IMR-90 (cell line): ENCODE results near the gene PPARD. TPM values are rescaled to one million over a fixed set of nuclear protein-coding genes. Genes with fewer than 3 reads are reported as not detected.
A peak's percentile ranks its signal among the peaks of the same experiment; 100 is the strongest.
"Not testable (repeated sequence)": the region's sequence is repeated elsewhere in the genome, so short reads cannot be mapped to it uniquely, and the experiment has no call there.

Experiments used
- ATAC-seq: fragments of 200-7000 bp; cut with Tn5 transposase; 2 replicates; pipeline ENCODE4 v1.9.1; 2020; ENCODE audit warnings: low read depth, mild to moderate bottlenecking, moderate library complexity
- BruUV-seq: library from RNA; stranded (reverse); fragments of 400-500 nt; replicated peaks from 2 replicates; lab custom pipeline; 2021; lab: Mats Ljungman, UMichigan
- CTCF ChIA-PET: fragments of 300-600 bp; formaldehyde crosslinking; extraction: SDS; loops from one replicate; lab custom pipeline; 2021; ENCODE audit warnings: antibody characterized with exemption; lab: Yijun Ruan, JAX
- POLR2A ChIA-PET: fragments of 300-600 bp; sonication (Branson Sonifier 250); formaldehyde crosslinking; loops from one replicate; lab custom pipeline; 2022; ENCODE audit warnings: antibody characterized with exemption; ENCODE audit not compliant: unreplicated experiment; lab: Charles Lee
- DNase-seq: peaks from one replicate; pipeline ENCODE4 v3.0.0; 2013
- H2AFZ ChIP-seq: replicated peaks from 2 replicates; pipeline ENCODE3; 2013; ENCODE audit warnings: low read length, mild to moderate bottlenecking; ENCODE audit not compliant: poor library complexity
- H2AK5ac ChIP-seq: 2 replicates; pipeline ENCODE4 v1.6.1; 2013; ENCODE audit warnings: low read depth, low read length, inconsistent platforms
- H2AK9ac ChIP-seq: replicated peaks from 2 replicates; pipeline ENCODE3; 2013; ENCODE audit warnings: mild to moderate bottlenecking, low read depth, low read length, moderate library complexity; ENCODE audit not compliant: poor library complexity
- H2BK120ac ChIP-seq: 2 replicates; pipeline ENCODE4 v1.6.1; 2013; ENCODE audit warnings: low read depth, low read length, inconsistent platforms
- H2BK15ac ChIP-seq: 3 replicates; pipeline ENCODE4 v1.6.1; 2013; ENCODE audit warnings: low read depth, low read length, inconsistent platforms
- H2BK20ac ChIP-seq: 2 replicates; pipeline ENCODE4 v1.6.1; 2013; ENCODE audit warnings: low read depth, mild to moderate bottlenecking, inconsistent platforms, low read length, moderate library complexity
- H2BK5ac ChIP-seq: 2 replicates; pipeline ENCODE4 v1.6.1; 2013; ENCODE audit warnings: mild to moderate bottlenecking, low read depth, low read length, inconsistent platforms; ENCODE audit not compliant: poor library complexity, severe bottlenecking
- H3K14ac ChIP-seq: replicated peaks from 2 replicates; pipeline ENCODE4 v1.6.1; 2013; ENCODE audit warnings: low read depth, low read length, inconsistent platforms
- H3K18ac ChIP-seq: 2 replicates; pipeline ENCODE4 v1.6.1; 2013; ENCODE audit warnings: low read depth, low read length, control low read depth
- H3K23ac ChIP-seq: 2 replicates; pipeline ENCODE4 v1.6.1; 2013; ENCODE audit warnings: low read depth, low read length, inconsistent platforms
- H3K27ac ChIP-seq: 2 replicates; pipeline ENCODE4 v1.5.1; 2013; ENCODE audit warnings: mild to moderate bottlenecking, control low read depth, low read length; ENCODE audit not compliant: insufficient read depth
- H3K27me3 ChIP-seq: 2 replicates; pipeline ENCODE4 v1.6.1; 2013; ENCODE audit warnings: low read length; ENCODE audit not compliant: control insufficient read depth, insufficient read depth
- H3K36me3 ChIP-seq: 2 replicates; pipeline ENCODE4 v1.6.1; 2013; ENCODE audit warnings: low read length, mixed read lengths; ENCODE audit not compliant: control insufficient read depth, insufficient read depth
- H3K4ac ChIP-seq: 2 replicates; pipeline ENCODE4 v1.6.1; 2013; ENCODE audit warnings: low read depth, low read length, inconsistent platforms
- H3K4me1 ChIP-seq: 2 replicates; pipeline ENCODE4 v1.6.1; 2013; ENCODE audit warnings: low read length, mixed read lengths; ENCODE audit not compliant: control insufficient read depth, insufficient read depth
- H3K4me2 ChIP-seq: 2 replicates; pipeline ENCODE4 v1.6.1; 2013; ENCODE audit warnings: low read depth, mild to moderate bottlenecking, control low read depth, low read length, moderate library complexity
- H3K4me3 ChIP-seq: 2 replicates; pipeline ENCODE4 v1.5.1; 2013; ENCODE audit warnings: low read depth, mild to moderate bottlenecking, control low read depth, low read length, moderate library complexity; ENCODE audit not compliant: insufficient read depth
- H3K56ac ChIP-seq: 2 replicates; pipeline ENCODE4 v1.6.1; 2013; ENCODE audit warnings: low read length, inconsistent platforms; ENCODE audit not compliant: insufficient read depth; ENCODE audit errors: extremely low read depth
- H3K79me1 ChIP-seq, 2 experiments: 2 replicates each; pipeline ENCODE4 v1.6.1; 2013; ENCODE audit warnings: low read length in 2 of 2, inconsistent platforms in 1 of 2, low read depth in 1 of 2
- H3K9ac ChIP-seq: 2 replicates; pipeline ENCODE4 v1.6.1; 2013; ENCODE audit warnings: low read depth, low read length, control low read depth
- H3K9me1 ChIP-seq: 2 replicates; pipeline ENCODE4 v1.6.1; 2013; ENCODE audit warnings: low read length, inconsistent platforms; ENCODE audit not compliant: insufficient read depth
- H3K9me3 ChIP-seq: 2 replicates; pipeline ENCODE4 v1.6.1; 2013; ENCODE audit warnings: low read length; ENCODE audit not compliant: control insufficient read depth, insufficient read depth
- H4K20me1 ChIP-seq: 2 replicates; pipeline ENCODE4 v1.6.1; 2013; ENCODE audit warnings: low read length, inconsistent platforms; ENCODE audit not compliant: insufficient read depth
- H4K5ac ChIP-seq: 2 replicates; pipeline ENCODE4 v1.6.1; 2013; ENCODE audit warnings: mild to moderate bottlenecking, low read depth, low read length, control low read depth
- H4K8ac ChIP-seq, 2 experiments: 2 replicates each; pipeline ENCODE4 v1.6.1; 2013; ENCODE audit warnings: low read depth in 2 of 2, low read length in 2 of 2, control low read depth in 1 of 2, inconsistent platforms in 1 of 2
- H4K91ac ChIP-seq: 2 replicates; pipeline ENCODE4 v1.6.1; 2013; ENCODE audit warnings: low read depth, low read length, inconsistent platforms; ENCODE audit not compliant: insufficient read depth
- CEBPB ChIP-seq: IDR thresholded peaks from 2 replicates; pipeline ENCODE4 v1.6.1; 2012; ENCODE audit warnings: low read depth, low read length, improper control_type of control experiment
- CTCF ChIP-seq: conservative IDR thresholded peaks from 2 replicates; pipeline ENCODE4 v1.5.1; 2012; ENCODE audit warnings: mild to moderate bottlenecking, low read depth, low read length, improper control_type of control experiment
- MAFK ChIP-seq: IDR thresholded peaks from 2 replicates; pipeline ENCODE4 v1.6.1; 2012; ENCODE audit warnings: low read depth, low read length, improper control_type of control experiment
- MXI1 ChIP-seq: IDR thresholded peaks from 2 replicates; pipeline ENCODE4 v1.6.1; 2012; ENCODE audit warnings: low read depth, mild to moderate bottlenecking, low read length, moderate library complexity, borderline replicate concordance
- RAD21 ChIP-seq: IDR thresholded peaks from 2 replicates; pipeline ENCODE4 v1.6.1; 2012; ENCODE audit warnings: low read length, improper control_type of control experiment
- RCOR1 ChIP-seq: IDR thresholded peaks from 2 replicates; pipeline ENCODE4 v1.6.1; 2012; ENCODE audit warnings: mild to moderate bottlenecking, low read length, improper control_type of control experiment; ENCODE audit not compliant: insufficient replicate concordance
- WGBS, 2 experiments: methylation state at CpG; one replicate each; pipeline versions ENCODE4 v1.1.5 to v1.1.7; 2013; ENCODE audit warnings: missing lambda C conversion rate in 2 of 2; ENCODE audit not compliant: insufficient read length in 1 of 2; ENCODE audit errors: extremely low coverage in 2 of 2; 5-methylcytosine and 5-hydroxymethylcytosine counted together
- dilution Hi-C: fragments of 300-500 bp; cut with HindIII; formaldehyde crosslinking; loops from one replicate; pipeline ENCODE4 v1.14.3; 2018; ENCODE audit warnings: low sequenced_read_pairs; ENCODE audit not compliant: unreplicated experiment
- in situ Hi-C: fragments of 300-500 bp; cut with MboI; formaldehyde crosslinking; loops from 3 replicates; pipeline ENCODE4 v1.14.3; 2019; ENCODE audit warnings: low sequenced_read_pairs, inconsistent platforms, mixed read lengths
- intact Hi-C: fragments of 100-400 bp; cut with micrococcal nuclease; formaldehyde crosslinking; loops from 2 replicates; pipeline ENCODE4 v1.10.0; 2022
- polyA plus RNA-seq, 3 experiments: library from polyadenylated mRNA; depleted of rRNA; stranded (reverse); fragments of >200 nt; gene quantifications; 2 replicates each; pipeline ENCODE4 v1.2.3, GENCODE V29; 2012; ENCODE audit warnings: low replicate concordance in 1 of 3
- total RNA-seq: library from RNA; depleted of rRNA; stranded (reverse); fragments of >200 nt; gene quantifications from 2 replicates; pipeline ENCODE4 v1.2.3, GENCODE V29; 2012

The PPARD gene
- total and polyA plus RNA-seq, 2 of the 4 experiments (the other 2 are of a cell fraction) = 10.4 to 69.0 TPM

- ATAC-seq (no peak), DNase-seq (no peak)
- H3K56ac ChIP-seq = no peak overlapping the region
- no peak overlapping the region for H4K5ac ChIP-seq
- H3K4me1 ChIP-seq = peaks cover 18% of the 10 kb centered on the region
- H2AFZ ChIP-seq = no peak overlapping the region
- no peak overlapping the region for H3K18ac ChIP-seq
- H4K20me1 ChIP-seq = no peaks in the 10 kb centered on the region
- H4K8ac ChIP-seq = no peak overlapping the region
- POLR2A ChIA-PET = interaction anchor here (0.6 kb wide), 1 partner anchor 55 kb away, joined by 5 read pairs; no protein-coding TSS in a partner anchor
- H3K79me1 ChIP-seq = peaks cover 4 to 11% of the 10 kb centered on the region in 2 experiments
- H3K4me3 ChIP-seq = no peak overlapping the region
- H3K23ac ChIP-seq = no peak overlapping the region
- H3K4ac ChIP-seq = peak overlapping the region; percentile 46; the same call in 1 of the 2 replicates
- H3K9ac ChIP-seq = no peak overlapping the region
- no peak overlapping the region for H3K27ac ChIP-seq
- 94% methylated on average over 3 of the region's 4 CpGs; no CpG with 5 or more reads in 1 of the 2 experiments for WGBS, 2 experiments
- H3K9me3 ChIP-seq = peaks cover 6% of the 10 kb centered on the region
- no peak overlapping the region for H3K14ac ChIP-seq
- H2BK15ac ChIP-seq = 0 out of 3 replicates have a peak overlapping the region, but pooled peaks have one; percentile 14
- no peak for TF ChIP-seq MXI1
- TF ChIP-seq CTCF = no peak
- no peak for TF ChIP-seq MAFK
- TF ChIP-seq RAD21 = no peak
- no peak for TF ChIP-seq RCOR1
- TF ChIP-seq CEBPB = no peak
- in situ Hi-C loops (no loop called here), dilution Hi-C loops (no loop called here), intact Hi-C loops (no loop called here)
- CTCF ChIA-PET = no interaction called here
- H2AK9ac ChIP-seq = no peak overlapping the region
- no peak overlapping the region for H3K4me2 ChIP-seq
- no peak overlapping the region for H4K91ac ChIP-seq
- BruUV-seq = no TSS peak
- H3K9me1 ChIP-seq = peaks cover 10% of the 10 kb centered on the region
- peak overlapping the region; percentile 4; the same call in 1 of the 2 replicates for H2BK120ac ChIP-seq
- H2BK5ac ChIP-seq = no peak overlapping the region
- no peaks in the 10 kb centered on the region for H3K36me3 ChIP-seq
- H2AK5ac ChIP-seq = peak overlapping the region; percentile 6; the same call in 1 of the 2 replicates
- H3K27me3 ChIP-seq = no peaks in the 10 kb centered on the region
- H2BK20ac ChIP-seq = peak overlapping the region; percentile 1; the same call in 1 of the 2 replicates
Measured at GRCh38 chr6:35432291-35432690, 89.9 kb downstream of the PPARD start.

- H2AFZ ChIP-seq, H2AK9ac ChIP-seq, CTCF ChIA-PET, in situ Hi-C loops, H4K8ac ChIP-seq, ATAC-seq, H3K18ac ChIP-seq, H3K79me1 ChIP-seq, H3K56ac ChIP-seq, H3K9me1 ChIP-seq, H2BK5ac ChIP-seq, intact Hi-C loops, H4K5ac ChIP-seq, H2AK5ac ChIP-seq, dilution Hi-C loops, H3K27me3 ChIP-seq, H3K27ac ChIP-seq, H4K91ac ChIP-seq, H4K20me1 ChIP-seq, H3K9me3 ChIP-seq, H3K9ac ChIP-seq, H3K36me3 ChIP-seq, DNase-seq, H3K4me2 ChIP-seq, H2BK20ac ChIP-seq, H3K14ac ChIP-seq, H3K23ac ChIP-seq, H3K4me3 ChIP-seq, BruUV-seq: not testable (repeated sequence)
- Histone ChIP-seq H3K4me1 (peaks cover 14% of the 10 kb centered on the region), H2BK120ac (peak overlapping the region; percentile 4; the same call in 1 of the 2 replicates), H3K4ac (0 out of 2 replicates have a peak overlapping the region, but pooled peaks have one; percentile 46), H2BK15ac (0 out of 3 replicates have a peak overlapping the region, but pooled peaks have one; percentile 14)
- POLR2A ChIA-PET = interaction anchor here (0.6 kb wide), 1 partner anchor 56 kb away, joined by 5 read pairs; no protein-coding TSS in a partner anchor
- WGBS, 2 experiments = 14% methylated on average over 1 of the region's 3 CpGs; no CpG with 5 or more reads in 1 of the 2 experiments
Measured at GRCh38 chr6:35432702-35433101, 90.3 kb downstream of the PPARD start.
